K562 (cell line): Measurements from ENCODE around the gene ZNF133. TPM values are rescaled to one million over a fixed set of nuclear protein-coding genes. Genes with fewer than 3 reads are reported as not detected.

Source experiments
- ATAC-seq: fragments of 200-7000 bp; cut with Tn5 transposase; 3 replicates; pipeline ENCODE4 v1.9.1; 2020; ENCODE audit warnings: moderate library complexity
- BruUV-seq: library from RNA; stranded (reverse); fragments of 400-500 nt; replicated peaks from 2 replicates; lab custom pipeline; 2021; lab: Mats Ljungman, UMichigan
- CTCF ChIA-PET: fragments of 300-600 bp; formaldehyde crosslinking; extraction: SDS; loops from one replicate; lab custom pipeline; 2021; ENCODE audit warnings: low intra/inter-chr PET ratio; lab: Yijun Ruan, JAX
- POLR2A ChIA-PET: fragments of 300-600, 350-650 bp; sonication (Branson Sonifier 250); formaldehyde crosslinking; extraction: SDS; loops from one replicate; lab custom pipeline; 2021; ENCODE audit warnings: antibody characterized with exemption, inconsistent platforms; lab: Yijun Ruan, JAX
- DNase-seq, 4 experiments: peaks; one replicate each; pipeline versions ENCODE4 v3.0.0 to v3.0.0-alpha.2; 2011 to 2018; ENCODE audit warnings: low spot score in 3 of 4, mixed read lengths in 3 of 4; ENCODE audit errors: extremely low read depth in 1 of 4
- FAIRE-seq: peaks from 2 replicates; lab custom pipeline; 2011; peaks lifted over from hg19 to GRCh38; lab: Jason Lieb, UNC
- H2AFZ ChIP-seq: 2 replicates; pipeline ENCODE4 v1.6.0; 2011; ENCODE audit warnings: low read depth, low read length, control low read depth, inconsistent platforms
- H3K27ac ChIP-seq: fragments of 200-600 bp; 3 replicates; pipeline ENCODE4 v1.8.0; 2011; ENCODE audit warnings: low read depth, mild to moderate bottlenecking, control low read depth, inconsistent platforms, low read length, moderate library complexity, mixed read lengths; ENCODE audit errors: extremely low read depth
- H3K27me3 ChIP-seq, 2 experiments: fragments of 300-600 bp in 1 of 2; 2 replicates in 1 of 2; 3 replicates in 1 of 2; pipeline versions ENCODE4 v1.6.0 to v1.8.0; 2011; ENCODE audit warnings: inconsistent platforms in 2 of 2, low read length in 2 of 2, mild to moderate bottlenecking in 1 of 2, mixed read lengths in 1 of 2, moderate library complexity in 1 of 2; ENCODE audit not compliant: control insufficient read depth in 2 of 2, insufficient read depth in 2 of 2
- H3K36me3 ChIP-seq: fragments of 300-600 bp; 3 replicates; pipeline ENCODE4 v1.8.0; 2011; ENCODE audit warnings: mild to moderate bottlenecking, low read length, inconsistent platforms; ENCODE audit not compliant: control insufficient read depth, insufficient read depth
- H3K4me1 ChIP-seq, 2 experiments: fragments of 200-600 bp in 1 of 2; replicated peaks in 1 of 2; 2 replicates in 1 of 2; 3 replicates in 1 of 2; pipeline versions ENCODE4 v1.5.1 to v1.8.0; 2011; ENCODE audit warnings: inconsistent platforms in 2 of 2, low read length in 2 of 2, mild to moderate bottlenecking in 1 of 2, mixed read lengths in 1 of 2, moderate library complexity in 1 of 2; ENCODE audit not compliant: control insufficient read depth in 2 of 2, insufficient read depth in 2 of 2
- H3K4me2 ChIP-seq: 2 replicates; pipeline ENCODE4 v1.6.1; 2011; ENCODE audit warnings: low read length, control low read depth, inconsistent platforms, mixed read lengths; ENCODE audit not compliant: insufficient read depth
- H3K4me3 ChIP-seq: fragments of 200-600 bp; sonication (generic), shearing (Covaris generic); 2 replicates; pipeline ENCODE4 v1.5.1; 2016; ENCODE audit warnings: control low read depth, inconsistent platforms
- H3K79me2 ChIP-seq: fragments of 200-600 bp; 3 replicates; pipeline ENCODE4 v1.8.0; 2011; ENCODE audit warnings: low read length, inconsistent platforms; ENCODE audit not compliant: control insufficient read depth, insufficient read depth
- H3K9ac ChIP-seq, 2 experiments: 2 replicates each; pipeline versions ENCODE4 v1.6.0 to v1.6.1; 2011; ENCODE audit warnings: low read depth in 2 of 2, low read length in 2 of 2, control low read depth in 1 of 2, inconsistent platforms in 1 of 2, mild to moderate bottlenecking in 1 of 2, mixed read lengths in 1 of 2; ENCODE audit not compliant: insufficient read depth in 1 of 2
- H3K9me1 ChIP-seq: one replicate; pipeline ENCODE4 v1.6.0; 2011; ENCODE audit warnings: inconsistent platforms, mild to moderate bottlenecking, low read length, moderate library complexity; ENCODE audit not compliant: control insufficient read depth, insufficient read depth
- H3K9me3 ChIP-seq: replicated peaks from 2 replicates; pipeline ENCODE4 v1.5.1; 2011; ENCODE audit warnings: low read depth, low read length, inconsistent platforms; ENCODE audit not compliant: control insufficient read depth, insufficient read depth
- H4K20me1 ChIP-seq: replicated peaks from 2 replicates; pipeline ENCODE4 v1.6.1; 2011; ENCODE audit warnings: low read length, inconsistent platforms, mixed read lengths; ENCODE audit not compliant: control insufficient read depth, insufficient read depth
- EP300 ChIP-seq: IDR thresholded peaks from 2 replicates; pipeline ENCODE4 v1.6.1; 2012; ENCODE audit warnings: low read length, improper control_type of control experiment
- NR4A1 ChIP-seq, 2 experiments: fragments of 250-450 bp in 1 of 2; fragments of 450-650 bp in 1 of 2; sonication (Bioruptor Pico) in 1 of 2; IDR thresholded peaks; 2 replicates each; pipeline versions ENCODE4 v1.4.0 to v1.6.1; 2016 to 2020; ENCODE audit warnings: mild to moderate bottlenecking in 2 of 2, missing compliant biosample characterization in 1 of 2, missing genetic modification characterization in 1 of 2, moderate library complexity in 1 of 2
- RB1 ChIP-seq: fragments of 450-650 bp; IDR thresholded peaks from 2 replicates; pipeline ENCODE4 v1.6.1; 2017; ENCODE audit warnings: low read depth, mild to moderate bottlenecking
- TCF7L2 ChIP-seq: fragments of 150-350 bp; IDR thresholded peaks from 2 replicates; pipeline ENCODE4 v1.6.1; 2016; ENCODE audit warnings: low read depth, mild to moderate bottlenecking, low read length, moderate library complexity
- TFAM ChIP-seq: fragments of 250-450 bp; sonication (Bioruptor Pico); conservative IDR thresholded peaks from 2 replicates; pipeline ENCODE4 v1.5.0; 2021; ENCODE audit warnings: mild to moderate bottlenecking, moderate library complexity
- XRCC5 ChIP-seq: fragments of 200-400 bp; formaldehyde crosslinking; IDR thresholded peaks from 2 replicates; pipeline ENCODE4 v1.6.1; 2017; ENCODE audit warnings: low read depth, mild to moderate bottlenecking, low read length
- ZC3H11A ChIP-seq: IDR thresholded peaks from 2 replicates; pipeline ENCODE4 v1.6.1; 2012; ENCODE audit warnings: low read depth, low read length, improper control_type of control experiment
- ZNF23 ChIP-seq: fragments of 250-450 bp; sonication (Bioruptor Pico); IDR thresholded peaks from 2 replicates; pipeline ENCODE4 v1.4.0; 2020; ENCODE audit warnings: mild to moderate bottlenecking
- WGBS: fragments of 100-300 bp; shearing (Covaris generic); methylation state at CpG from one replicate; pipeline ENCODE4 v1.1.6; 2016; ENCODE audit warnings: low coverage, mixed read lengths; ENCODE audit not compliant: insufficient coverage; ENCODE audit errors: missing lambda C conversion rate; 5-methylcytosine and 5-hydroxymethylcytosine counted together
- in situ Hi-C: fragments of 300-500 bp; cut with MboI; formaldehyde crosslinking; loops from 4 replicates; pipeline ENCODE4 v1.15.0; 2018; ENCODE audit warnings: inconsistent platforms, mixed read lengths
- intact Hi-C: fragments of 100-400 bp; cut with micrococcal nuclease; formaldehyde crosslinking; loops from 2 replicates; pipeline ENCODE4 v1.14.2; 2022
- polyA plus RNA-seq, 8 experiments: library from polyadenylated mRNA; depleted of rRNA in 4 of 8; stranded (reverse) in 5 of 8; unstranded in 3 of 8; fragments of >200 nt; fragmentation: Nextera tagmentation in 2 of 8; fragmentation: Illumina TruSeq in 1 of 8; extraction: Ambion mirVana in 2 of 8; extraction: Trizol in 1 of 8; gene quantifications; 2 replicates each; pipeline versions ENCODE4 v1.2.1 to v1.2.3, GENCODE V29; 2011 to 2014; ENCODE audit warnings: inconsistent platforms in 1 of 8, missing spikeins in 1 of 8
- total RNA-seq, 7 experiments: library from RNA; depleted of rRNA in 6 of 7; stranded (reverse); fragments of >200 nt in 6 of 7; fragmentation: Illumina TruSeq in 2 of 7; extraction: Trizol in 2 of 7; gene quantifications; 2 replicates each; pipeline versions ENCODE4 v1.2.1 to v1.2.3, GENCODE V29; 2011 to 2021; ENCODE audit warnings: low replicate concordance in 1 of 7
- TF ChIP-seq, protein P1 (sequence below): fragments of 450-650 bp; IDR thresholded peaks from 2 replicates; pipeline ENCODE4 v1.6.1; 2016; ENCODE audit warnings: missing biosample characterization, missing genetic modification characterization

ZNF133 gene
- total and polyA plus RNA-seq, 9 of the 15 experiments (the other 6 are each of a cell fraction or from before 2014, with no cell fraction given): 1.1 to 6.5 (median 3.8) TPM

DNA sequence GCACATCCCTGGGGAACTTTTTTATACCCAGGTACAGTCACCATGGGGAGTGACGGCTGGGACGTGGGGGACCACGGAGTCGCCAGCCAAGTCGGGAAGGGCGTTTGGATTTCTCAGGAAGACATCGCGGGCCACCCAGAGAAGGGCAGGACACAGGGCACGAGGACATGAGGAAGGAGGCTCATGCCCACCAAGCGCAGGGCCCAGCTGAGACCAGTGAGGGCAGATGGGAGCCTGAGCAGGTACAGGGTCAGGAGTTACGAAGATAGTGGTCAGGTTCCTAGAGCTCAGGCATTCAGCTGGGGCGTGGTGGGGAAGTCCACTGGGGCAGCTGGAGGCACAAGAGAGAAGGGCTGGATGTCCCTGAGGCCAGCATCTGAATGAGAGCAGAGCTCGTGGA is 74.6 kb downstream of the ZNF133 start:
- intact Hi-C loops: no loop called here
- Histone ChIP-seq H3K9me3 (no peaks in the 10 kb centered on the region), H3K9ac (no peak overlapping the region), H4K20me1 (no peaks in the 10 kb centered on the region), H3K36me3 (no peaks in the 10 kb centered on the region), H3K9me1 (no peaks in the 10 kb centered on the region), H3K4me3 (no peak overlapping the region), H2AFZ (no peak overlapping the region), H3K27me3 (no peaks in the 10 kb centered on the region; a peak in 1 of 5 replicates)
- no peak for ATAC-seq
- BruUV-seq: no TSS peak
- FAIRE-seq: no peak
- DNase-seq: no peak
- WGBS: 3% methylated on average over 7 of the region's 13 CpGs
- in situ Hi-C loops: no loop called here
- TF ChIP-seq, protein P1, sequence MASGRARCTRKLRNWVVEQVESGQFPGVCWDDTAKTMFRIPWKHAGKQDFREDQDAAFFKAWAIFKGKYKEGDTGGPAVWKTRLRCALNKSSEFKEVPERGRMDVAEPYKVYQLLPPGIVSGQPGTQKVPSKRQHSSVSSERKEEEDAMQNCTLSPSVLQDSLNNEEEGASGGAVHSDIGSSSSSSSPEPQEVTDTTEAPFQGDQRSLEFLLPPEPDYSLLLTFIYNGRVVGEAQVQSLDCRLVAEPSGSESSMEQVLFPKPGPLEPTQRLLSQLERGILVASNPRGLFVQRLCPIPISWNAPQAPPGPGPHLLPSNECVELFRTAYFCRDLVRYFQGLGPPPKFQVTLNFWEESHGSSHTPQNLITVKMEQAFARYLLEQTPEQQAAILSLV (tag): no peak
- TF ChIP-seq TCF7L2 (no peak), ZNF23 (CRISPR knock-in tag) (no peak), EP300 (no peak), NR4A1 (CRISPR knock-in tag; IDR thresholded peaks at IDR 0.05) (no peak), NR4A1 (tag; IDR thresholded peaks at IDR 0.05) (no peak), TFAM (CRISPR knock-in tag) (no peak), ZC3H11A (no peak), RB1 (no peak), XRCC5 (no peak)
- TF ChIP-seq, all 486 proteins: peak for 0
- CTCF ChIA-PET: no interaction called here
- Histone ChIP-seq H3K27ac (no peak overlapping the region), H3K4me2 (no peak overlapping the region), H3K79me2 (no peaks in the 10 kb centered on the region), H3K4me1 (no peaks in the 10 kb centered on the region)
- POLR2A ChIA-PET: no interaction called here
